ENCODE measurements around the gene RAB15. TPM values are rescaled to one million over a fixed set of nuclear protein-coding genes. Genes with fewer than 3 reads are reported as not detected.

Gene RAB15
- total and polyA plus RNA-seq, 2 donors (not counting 1 experiment from before 2014, with no cell fraction given), result 2.2 to 3.6 TPM

DNA sequence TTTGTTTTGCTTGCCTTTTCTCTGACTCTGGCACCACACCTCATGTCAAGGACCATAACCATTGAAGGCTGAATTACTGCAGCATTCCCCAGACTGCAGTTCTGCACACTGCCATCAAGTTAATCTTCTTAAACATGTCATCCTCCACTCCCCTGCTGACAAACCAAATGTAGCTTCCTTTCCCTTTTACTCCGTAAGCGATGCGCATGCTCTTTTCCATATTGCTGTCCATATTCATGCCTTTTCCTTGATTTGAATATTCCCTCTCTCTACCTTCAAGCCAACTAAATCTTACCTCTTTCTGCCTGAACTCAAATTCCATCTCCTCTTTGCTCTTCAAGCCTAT, 43.1 kb downstream of the RAB15 start:
- no peak for DNase-seq (ENCODE audit: low read depth in 2 of 2)
- Histone ChIP-seq H3K27ac (ENCODE audit: insufficient read depth, low read length) (no peak overlapping the region), H3K4me1 (ENCODE audit: control insufficient read depth, extremely low read depth, insufficient read depth, low read length) (no peaks in the 10 kb centered on the region), H3K9ac (ENCODE audit: insufficient read depth, low read length) (no peak overlapping the region), H3K4me3 (replicated peaks in 1 of 4; ENCODE audit: control extremely low read depth in 1 of 4, insufficient read depth in 1 of 4, low read depth in 3 of 4, low read length in 4 of 4) (no peak overlapping the region), H3K79me2 (ENCODE audit: control insufficient read depth, insufficient read depth, low read length) (no peaks in the 10 kb centered on the region), H3K27me3 (ENCODE audit: control insufficient read depth, insufficient read depth, low read length) (no peaks in the 10 kb centered on the region), H3K36me3 (ENCODE audit: control insufficient read depth, insufficient read depth, low read length) (peaks cover 3% of the 10 kb centered on the region), H3K9me3 (ENCODE audit: control insufficient read depth, insufficient read depth, low read depth, low read length) (no peaks in the 10 kb centered on the region), H4K20me1 (ENCODE audit: control insufficient read depth, extremely low read depth, insufficient read depth, low read length) (no peaks in the 10 kb centered on the region), H2AFZ (ENCODE audit: low read length) (no peak overlapping the region), H3K4me2 (ENCODE audit: extremely low read depth, insufficient read depth, low read length) (no peak overlapping the region)
- TF ChIP-seq, protein P1, sequence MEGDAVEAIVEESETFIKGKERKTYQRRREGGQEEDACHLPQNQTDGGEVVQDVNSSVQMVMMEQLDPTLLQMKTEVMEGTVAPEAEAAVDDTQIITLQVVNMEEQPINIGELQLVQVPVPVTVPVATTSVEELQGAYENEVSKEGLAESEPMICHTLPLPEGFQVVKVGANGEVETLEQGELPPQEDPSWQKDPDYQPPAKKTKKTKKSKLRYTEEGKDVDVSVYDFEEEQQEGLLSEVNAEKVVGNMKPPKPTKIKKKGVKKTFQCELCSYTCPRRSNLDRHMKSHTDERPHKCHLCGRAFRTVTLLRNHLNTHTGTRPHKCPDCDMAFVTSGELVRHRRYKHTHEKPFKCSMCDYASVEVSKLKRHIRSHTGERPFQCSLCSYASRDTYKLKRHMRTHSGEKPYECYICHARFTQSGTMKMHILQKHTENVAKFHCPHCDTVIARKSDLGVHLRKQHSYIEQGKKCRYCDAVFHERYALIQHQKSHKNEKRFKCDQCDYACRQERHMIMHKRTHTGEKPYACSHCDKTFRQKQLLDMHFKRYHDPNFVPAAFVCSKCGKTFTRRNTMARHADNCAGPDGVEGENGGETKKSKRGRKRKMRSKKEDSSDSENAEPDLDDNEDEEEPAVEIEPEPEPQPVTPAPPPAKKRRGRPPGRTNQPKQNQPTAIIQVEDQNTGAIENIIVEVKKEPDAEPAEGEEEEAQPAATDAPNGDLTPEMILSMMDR (conservative IDR thresholded peaks at IDR 0.05 in 1 of 2, IDR thresholded peaks at IDR 0.05 in 1 of 2; ENCODE audit: low read depth in 1 of 2, low read length in 2 of 2), result no peak
- TF ChIP-seq EZH2 (IDR thresholded peaks at IDR 0.05; ENCODE audit: low read length, missing control alignments), result no peak

DNA sequence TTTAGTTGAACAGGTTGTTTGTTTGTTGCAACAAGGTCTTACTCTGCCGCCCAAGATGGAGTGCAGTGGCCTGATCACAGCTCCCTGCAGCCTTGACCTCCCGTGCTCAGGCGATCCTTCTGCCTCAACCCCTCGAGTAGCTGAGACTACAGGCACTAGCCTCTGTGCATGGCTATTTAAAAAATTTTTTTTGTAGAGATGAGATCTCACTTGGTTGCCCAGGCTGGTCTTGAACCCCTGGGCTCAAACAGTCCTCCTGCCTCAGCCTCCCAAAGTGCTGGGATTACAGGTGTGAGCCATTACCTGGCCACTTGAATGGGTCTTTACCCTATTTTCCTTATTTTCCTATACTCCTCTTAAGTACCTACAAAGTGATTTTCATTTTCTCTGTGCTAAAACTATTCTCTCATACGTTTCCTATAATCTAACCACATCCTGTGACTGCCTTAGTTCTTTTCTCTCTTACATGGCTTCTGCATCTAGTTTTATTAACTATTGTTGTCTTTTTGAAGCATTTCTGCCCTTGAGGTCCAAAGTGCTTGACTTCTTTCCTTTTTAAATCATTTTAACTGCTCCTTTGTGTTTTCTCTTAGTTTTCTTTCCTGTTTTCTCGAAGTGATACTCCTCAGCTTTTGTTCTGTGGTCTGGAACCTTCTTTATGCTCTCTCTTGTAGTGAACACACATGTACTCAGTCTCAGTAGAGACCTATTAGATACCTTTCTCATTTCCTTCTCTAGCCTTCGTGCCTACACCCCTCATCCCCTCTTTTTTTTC, 43.7 kb downstream of the RAB15 start:
- Histone ChIP-seq H3K36me3 (ENCODE audit: control insufficient read depth, insufficient read depth, low read length) (peaks cover 3% of the 10 kb centered on the region), H3K79me2 (ENCODE audit: control insufficient read depth, insufficient read depth, low read length) (no peaks in the 10 kb centered on the region), H4K20me1 (ENCODE audit: control insufficient read depth, extremely low read depth, insufficient read depth, low read length) (no peaks in the 10 kb centered on the region), H2AFZ (ENCODE audit: low read length) (no peak overlapping the region), H3K27me3 (ENCODE audit: control insufficient read depth, insufficient read depth, low read length) (no peaks in the 10 kb centered on the region), H3K4me2 (ENCODE audit: extremely low read depth, insufficient read depth, low read length) (no peak overlapping the region), H3K4me1 (ENCODE audit: control insufficient read depth, extremely low read depth, insufficient read depth, low read length) (no peaks in the 10 kb centered on the region), H3K4me3 (replicated peaks in 1 of 4; ENCODE audit: control extremely low read depth in 1 of 4, insufficient read depth in 1 of 4, low read depth in 3 of 4, low read length in 4 of 4) (no peak overlapping the region), H3K9me3 (ENCODE audit: control insufficient read depth, insufficient read depth, low read depth, low read length) (no peaks in the 10 kb centered on the region), H3K27ac (ENCODE audit: insufficient read depth, low read length) (no peak overlapping the region), H3K9ac (ENCODE audit: insufficient read depth, low read length) (no peak overlapping the region)
- TF ChIP-seq EZH2 (IDR thresholded peaks at IDR 0.05; ENCODE audit: low read length, missing control alignments), result no peak
- TF ChIP-seq, protein P1 (conservative IDR thresholded peaks at IDR 0.05 in 1 of 2, IDR thresholded peaks at IDR 0.05 in 1 of 2; ENCODE audit: low read depth in 1 of 2, low read length in 2 of 2), result no peak
- no peak for DNase-seq (ENCODE audit: low read depth in 2 of 2)

DNA sequence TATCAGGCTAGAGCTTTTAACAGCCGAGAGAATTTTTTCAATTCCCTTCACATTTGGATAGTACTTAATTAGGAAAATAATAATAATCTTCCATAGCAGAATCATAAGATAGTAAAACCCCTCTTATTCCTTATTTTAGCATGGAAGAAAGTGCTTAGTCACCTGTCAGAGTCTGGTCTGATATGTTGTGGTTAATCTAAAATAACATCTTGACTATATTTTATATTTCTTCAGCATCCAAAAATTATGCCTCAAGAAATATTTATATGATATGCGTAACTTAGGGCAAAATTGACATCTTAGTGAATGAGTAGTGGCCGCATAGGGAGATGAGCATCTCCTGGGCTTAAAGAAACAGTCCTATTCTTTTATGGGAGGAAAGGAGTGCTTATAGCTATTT, 45.1 kb downstream of the RAB15 start:
- Histone ChIP-seq H3K4me3 (replicated peaks in 1 of 4; ENCODE audit: control extremely low read depth in 1 of 4, insufficient read depth in 1 of 4, low read depth in 3 of 4, low read length in 4 of 4) (no peak overlapping the region), H3K27me3 (ENCODE audit: control insufficient read depth, insufficient read depth, low read length) (no peaks in the 10 kb centered on the region), H3K9ac (ENCODE audit: insufficient read depth, low read length) (no peak overlapping the region), H3K27ac (ENCODE audit: insufficient read depth, low read length) (no peak overlapping the region), H3K9me3 (ENCODE audit: control insufficient read depth, insufficient read depth, low read depth, low read length) (no peaks in the 10 kb centered on the region), H4K20me1 (ENCODE audit: control insufficient read depth, extremely low read depth, insufficient read depth, low read length) (no peaks in the 10 kb centered on the region), H3K36me3 (ENCODE audit: control insufficient read depth, insufficient read depth, low read length) (peaks cover 2% of the 10 kb centered on the region), H3K4me1 (ENCODE audit: control insufficient read depth, extremely low read depth, insufficient read depth, low read length) (no peaks in the 10 kb centered on the region), H3K4me2 (ENCODE audit: extremely low read depth, insufficient read depth, low read length) (no peak overlapping the region), H3K79me2 (ENCODE audit: control insufficient read depth, insufficient read depth, low read length) (no peaks in the 10 kb centered on the region), H2AFZ (ENCODE audit: low read length) (no peak overlapping the region)
- DNase-seq (ENCODE audit: low read depth in 2 of 2), result no peak
- TF ChIP-seq, protein P1 (conservative IDR thresholded peaks at IDR 0.05 in 1 of 2, IDR thresholded peaks at IDR 0.05 in 1 of 2; ENCODE audit: low read depth in 1 of 2, low read length in 2 of 2), result no peak
- TF ChIP-seq EZH2 (IDR thresholded peaks at IDR 0.05; ENCODE audit: low read length, missing control alignments), result no peak
